Inferior parietal cortex (tissue), 1 donor: ENCODE results near the gene PPP4R3A.
"Not testable (repeated sequence)": the region's sequence is repeated elsewhere in the genome, so short reads cannot be mapped to it uniquely, and the experiment has no call there.

Experiments used
- DNase-seq: peaks from one replicate; pipeline ENCODE4 v3.0.0-alpha.2; 2016; ENCODE audit errors: extremely low spot score

PPP4R3A gene

GRCh38 chr14:91503000-91503504 lies 7.1 kb downstream of the PPP4R3A start:
- DNase-seq: no peak

- no peak for DNase-seq
Measured at GRCh38 chr14:91501951-91502930, 7.9 kb downstream of the PPP4R3A start.

- no peak for DNase-seq
Measured at GRCh38 chr14:91501348-91501747, 8.8 kb downstream of the PPP4R3A start.

DNA sequence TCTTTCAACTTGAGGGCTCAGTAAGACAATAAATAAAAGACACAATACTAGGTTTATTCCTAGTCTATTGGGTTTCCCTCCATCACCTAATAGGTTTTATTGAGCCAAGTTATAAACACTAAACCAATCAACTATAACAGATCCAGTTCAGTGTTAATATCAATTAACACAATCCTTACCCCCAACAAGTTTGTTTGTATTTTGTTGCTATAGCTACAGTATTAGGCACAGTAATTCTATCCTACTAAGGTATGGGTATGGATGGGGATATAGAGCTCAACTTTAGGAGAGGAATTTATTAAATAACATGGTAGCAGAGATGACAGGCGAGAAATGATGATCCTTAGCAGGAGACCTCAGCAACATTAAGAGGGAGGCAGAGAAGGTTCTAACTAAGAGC lies 13.3 kb downstream of the PPP4R3A start:
- DNase-seq: no peak

DNA sequence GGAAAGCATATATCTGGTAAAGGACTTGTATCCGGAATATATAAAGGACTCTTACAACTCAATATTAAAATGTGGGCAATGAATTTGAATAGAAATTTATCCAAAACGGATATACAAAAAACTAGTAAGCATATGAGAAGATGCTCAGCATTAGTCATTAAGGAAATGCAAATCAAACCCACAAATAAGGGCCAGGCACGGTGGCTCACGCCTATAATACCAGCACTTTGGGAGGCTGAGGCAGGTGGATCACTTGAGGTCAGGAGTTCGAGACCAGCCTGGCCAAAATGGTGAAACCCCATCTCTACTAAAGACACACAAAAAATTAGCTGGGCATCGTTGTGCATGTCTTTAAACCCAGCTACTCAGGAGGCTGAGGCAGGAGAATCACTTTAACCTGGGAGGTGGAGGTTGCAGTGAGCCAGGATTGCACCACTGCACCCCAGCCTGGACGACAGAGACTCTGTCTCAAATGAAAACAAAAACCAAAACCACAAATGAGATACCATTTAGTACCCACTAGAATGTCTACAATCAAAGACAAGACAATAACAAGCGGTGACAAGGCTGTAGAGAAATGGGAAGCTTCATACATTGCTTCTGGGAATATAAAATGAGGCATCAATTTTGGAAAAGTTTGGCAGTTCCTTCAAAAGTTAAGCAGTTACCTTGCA lies 15.6 kb downstream of the PPP4R3A start:
- DNase-seq: not testable (repeated sequence)

DNA sequence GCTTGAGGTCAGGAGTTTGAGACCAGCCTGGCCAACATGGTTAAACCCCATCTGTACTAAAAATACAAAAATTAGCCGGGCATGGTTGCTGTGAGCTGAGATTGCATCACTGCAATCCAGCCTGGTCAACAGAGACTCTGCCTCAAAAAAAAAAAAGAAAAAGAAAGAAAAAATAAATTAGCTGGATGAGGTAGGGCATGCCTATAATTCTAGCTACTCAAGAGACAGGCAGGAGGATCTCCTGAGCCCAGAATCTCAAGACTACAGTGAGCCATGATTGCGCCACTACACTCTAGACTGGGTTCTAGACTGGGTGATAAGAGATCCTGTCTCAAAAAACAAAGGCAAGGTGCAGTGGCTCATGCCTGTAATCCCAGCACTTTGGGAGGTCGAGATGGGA lies 16.9 kb downstream of the PPP4R3A start:
- no peak for DNase-seq

DNA sequence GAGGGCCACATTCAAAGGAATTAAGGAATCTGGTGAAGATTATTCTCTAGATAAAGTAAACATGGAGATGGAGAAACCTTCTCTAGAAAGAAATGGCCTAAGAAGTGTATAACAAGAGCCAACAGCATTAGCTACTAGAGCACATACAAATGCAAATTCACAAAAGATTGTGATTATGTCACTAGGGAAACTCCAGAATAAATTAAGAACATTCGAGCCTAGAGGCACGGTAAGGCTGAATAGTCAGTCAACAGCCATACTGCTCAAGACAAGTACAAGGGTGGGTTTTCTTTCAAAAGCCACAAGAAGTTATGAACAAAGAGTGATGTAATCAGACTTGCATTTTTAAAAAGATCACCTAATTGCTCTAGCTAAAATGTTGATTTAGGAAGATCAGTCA lies 25.4 kb downstream of the PPP4R3A start:
- DNase-seq: no peak

DNA sequence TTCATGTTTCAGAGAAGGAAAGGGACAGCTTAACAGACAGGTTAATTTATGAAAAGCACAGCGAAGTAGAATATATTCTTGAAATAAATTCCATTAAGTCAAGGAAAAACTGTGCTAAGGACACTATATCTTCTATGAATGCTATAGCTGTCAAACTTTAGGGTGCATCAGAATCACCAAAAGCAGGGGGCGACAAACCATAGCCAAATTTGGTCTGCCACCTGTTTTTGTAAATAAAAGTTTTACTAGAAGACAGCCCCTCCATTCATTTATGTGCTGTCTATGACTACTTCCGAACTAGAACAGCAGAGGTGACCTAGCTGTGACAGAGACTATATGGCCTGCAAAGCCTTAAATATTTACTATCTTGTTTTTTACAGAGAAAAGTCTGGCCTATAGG lies 25.9 kb downstream of the PPP4R3A start:
- no peak for DNase-seq

DNA sequence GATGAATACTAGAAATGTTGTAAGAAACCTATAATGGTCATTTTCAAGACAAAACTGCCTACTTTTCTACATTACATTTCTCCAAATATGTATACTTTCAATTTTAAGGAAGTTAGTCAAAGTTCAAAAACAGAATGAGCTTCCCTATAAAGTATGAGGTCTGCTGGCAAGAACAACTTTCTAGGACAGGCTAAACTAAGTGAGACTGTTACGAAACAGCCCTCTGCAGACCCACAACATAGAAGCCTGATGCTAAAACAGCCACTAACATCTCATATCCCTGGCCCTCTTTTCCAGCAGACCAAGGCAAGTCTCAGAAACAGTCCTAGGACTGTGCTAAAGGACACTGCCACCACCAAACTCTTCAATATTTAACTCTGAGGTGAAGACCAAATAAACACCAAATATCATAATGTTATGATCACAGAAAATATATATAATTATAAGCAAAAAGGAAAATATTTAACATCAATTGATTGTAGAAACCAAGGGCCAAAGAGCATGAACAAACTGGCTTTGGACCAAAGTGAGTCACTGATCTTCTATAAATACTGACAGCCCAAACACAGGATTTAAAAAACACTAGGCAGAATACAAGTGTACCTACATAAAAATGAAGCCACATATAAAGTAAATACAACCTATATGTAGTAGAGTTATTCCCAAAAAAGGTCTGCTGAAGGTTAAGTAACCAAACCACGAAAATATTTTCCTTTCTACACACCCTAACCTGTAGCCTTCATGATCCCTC lies 27.7 kb downstream of the PPP4R3A start:
- no peak for DNase-seq

GRCh38 chr14:91477388-91477787 lies 32.7 kb downstream of the PPP4R3A start:
- no peak for DNase-seq

- DNase-seq: no peak
Measured at GRCh38 chr14:91473046-91473445, 37.1 kb downstream of the PPP4R3A start.

- no peak for DNase-seq
Measured at GRCh38 chr14:91470216-91470615, 39.9 kb downstream of the PPP4R3A start.

GRCh38 chr14:91466192-91466591 lies 43.9 kb downstream of the PPP4R3A start:
- DNase-seq: no peak

- no peak for DNase-seq
Measured at GRCh38 chr14:91464615-91465205, 45.4 kb downstream of the PPP4R3A start.

GRCh38 chr14:91458612-91459011 lies 51.5 kb downstream of the PPP4R3A start:
- DNase-seq: no peak

GRCh38 chr14:91456283-91456682 lies 53.8 kb downstream of the PPP4R3A start:
- DNase-seq: no peak

DNA sequence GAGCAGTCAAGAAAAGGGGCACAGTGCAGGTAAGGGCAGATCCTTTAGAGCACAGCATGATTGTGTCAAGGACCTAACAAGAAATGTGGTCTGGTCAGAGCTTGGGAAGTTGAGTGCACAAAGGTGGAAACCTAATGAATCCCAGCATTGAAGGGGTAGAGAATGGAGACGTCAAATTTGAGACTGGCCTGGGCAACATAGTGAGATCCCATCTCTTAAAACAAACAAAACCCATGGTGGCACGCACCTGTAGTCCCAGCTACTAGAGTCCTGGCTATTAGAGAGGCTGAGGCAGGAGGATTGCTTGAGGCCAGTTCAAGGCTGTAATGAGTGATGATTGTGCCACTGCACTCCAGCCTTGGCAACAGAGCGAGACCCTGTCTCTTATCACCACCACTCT lies 55.5 kb downstream of the PPP4R3A start:
- DNase-seq: no peak

DNA sequence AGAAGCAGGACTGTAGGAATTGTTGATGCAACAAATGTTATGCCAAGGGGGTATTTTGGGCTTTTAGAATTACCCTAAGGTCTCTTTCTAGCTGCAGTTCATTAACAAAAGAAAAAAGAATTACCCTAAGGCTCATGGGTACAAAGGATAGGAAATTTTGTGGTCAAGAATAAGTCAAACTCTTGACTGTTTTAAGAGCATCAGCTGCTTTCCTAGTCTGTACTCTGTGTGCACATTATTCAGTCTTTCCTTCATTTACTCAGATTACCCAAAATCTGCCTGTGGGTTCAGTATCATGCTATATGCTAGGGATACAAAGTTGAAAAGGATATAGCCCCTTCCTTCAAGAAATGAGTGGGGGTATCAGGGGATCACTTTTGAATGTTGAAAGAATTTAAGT lies 56.0 kb downstream of the PPP4R3A start:
- DNase-seq: no peak

DNA sequence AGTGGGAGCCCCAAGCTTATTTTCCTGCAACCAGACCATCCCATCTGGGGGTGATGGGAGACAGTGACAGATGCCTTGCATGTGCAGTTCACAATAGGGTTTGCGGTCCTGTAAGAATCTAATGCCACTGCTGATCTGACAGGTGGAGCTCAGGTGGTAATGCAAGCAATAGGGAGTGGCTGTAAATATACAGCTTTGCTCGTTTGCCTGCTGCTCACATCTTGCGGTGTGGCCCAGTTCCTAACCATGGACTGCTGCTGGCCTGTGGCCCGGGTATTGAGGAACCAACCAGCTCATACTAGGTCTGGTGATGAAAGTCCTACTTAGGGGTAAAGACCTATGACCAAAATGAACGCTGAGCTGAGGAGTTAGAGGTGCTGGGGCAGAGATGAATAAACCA lies 56.4 kb downstream of the PPP4R3A start:
- DNase-seq: no peak

GRCh38 chr14:91444335-91445020 lies 65.6 kb downstream of the PPP4R3A start:
- no peak for DNase-seq

GRCh38 chr14:91439345-91439744 lies 70.8 kb downstream of the PPP4R3A start:
- no peak for DNase-seq
